Measurements from ENCODE around the gene ZNF32. TPM values are rescaled to one million over a fixed set of nuclear protein-coding genes. Genes with fewer than 3 reads are reported as not detected.

The ZNF32 gene
- total and polyA plus RNA-seq, 10 donors, result 26.3 to 68.8 (median 31.9) TPM

GRCh38 chr10:43679509-43679908 lies 30.8 kb upstream of the ZNF32 start:
- DNase-seq, result no peak
- H3K27me3 ChIP-seq (replicated peaks in 1 of 7), result peaks cover 0 to 35% (median 0%) of the 10 kb centered on the region in 7 donors
- H3K27ac ChIP-seq, result no peak overlapping the region
- H3K36me3 ChIP-seq, result no peaks in the 10 kb centered on the region
- 54 to 75% (median 66%) methylated on average over 7 of the region's 7 CpGs for WGBS, 5 donors
- intact Hi-C loops (cut with DNase I; ENCODE audit: low total_unique reads), result no loop called here
- H3K4me1 ChIP-seq, result peaks cover 0 to 21% (median 6%) of the 10 kb centered on the region in 6 donors
- TF ChIP-seq POLR2AphosphoS5 (IDR thresholded peaks at IDR 0.05) (no peak), POLR2A (IDR thresholded peaks at IDR 0.05) (no peak)
- TF ChIP-seq, protein P1, sequence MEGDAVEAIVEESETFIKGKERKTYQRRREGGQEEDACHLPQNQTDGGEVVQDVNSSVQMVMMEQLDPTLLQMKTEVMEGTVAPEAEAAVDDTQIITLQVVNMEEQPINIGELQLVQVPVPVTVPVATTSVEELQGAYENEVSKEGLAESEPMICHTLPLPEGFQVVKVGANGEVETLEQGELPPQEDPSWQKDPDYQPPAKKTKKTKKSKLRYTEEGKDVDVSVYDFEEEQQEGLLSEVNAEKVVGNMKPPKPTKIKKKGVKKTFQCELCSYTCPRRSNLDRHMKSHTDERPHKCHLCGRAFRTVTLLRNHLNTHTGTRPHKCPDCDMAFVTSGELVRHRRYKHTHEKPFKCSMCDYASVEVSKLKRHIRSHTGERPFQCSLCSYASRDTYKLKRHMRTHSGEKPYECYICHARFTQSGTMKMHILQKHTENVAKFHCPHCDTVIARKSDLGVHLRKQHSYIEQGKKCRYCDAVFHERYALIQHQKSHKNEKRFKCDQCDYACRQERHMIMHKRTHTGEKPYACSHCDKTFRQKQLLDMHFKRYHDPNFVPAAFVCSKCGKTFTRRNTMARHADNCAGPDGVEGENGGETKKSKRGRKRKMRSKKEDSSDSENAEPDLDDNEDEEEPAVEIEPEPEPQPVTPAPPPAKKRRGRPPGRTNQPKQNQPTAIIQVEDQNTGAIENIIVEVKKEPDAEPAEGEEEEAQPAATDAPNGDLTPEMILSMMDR (IDR thresholded peaks at IDR 0.05 in 8 of 11, conservative IDR thresholded peaks at IDR 0.05 in 3 of 11), result no peak
- no peaks in the 10 kb centered on the region for H3K9me3 ChIP-seq
- H3K4me3 ChIP-seq, result no peak overlapping the region

DNA sequence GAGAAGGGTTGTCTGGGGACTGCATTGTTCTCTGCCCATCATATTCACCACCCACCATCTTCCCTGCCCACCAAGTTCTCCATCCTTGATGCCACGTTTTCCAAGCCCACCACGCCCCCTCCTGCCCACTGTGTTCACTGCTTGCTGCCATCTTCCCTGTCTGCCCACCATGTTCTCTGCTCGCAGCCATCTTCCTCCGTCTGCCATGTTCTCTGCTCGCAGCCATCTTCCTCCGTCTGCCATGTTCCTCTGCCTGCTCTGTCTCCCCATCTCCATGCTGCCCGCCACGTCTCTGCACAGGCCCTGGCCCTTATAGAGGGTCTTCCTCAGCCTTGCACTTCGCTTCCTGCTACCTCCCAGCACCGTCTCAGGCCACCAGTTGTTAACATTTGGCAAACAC lies 30.0 kb upstream of the ZNF32 start:
- intact Hi-C loops (cut with DNase I; ENCODE audit: low total_unique reads), result no loop called here
- no peaks in the 10 kb centered on the region for H3K36me3 ChIP-seq
- no peak for TF ChIP-seq POLR2A (IDR thresholded peaks at IDR 0.05)
- no peak for TF ChIP-seq POLR2AphosphoS5 (IDR thresholded peaks at IDR 0.05)
- TF ChIP-seq, protein P1 (IDR thresholded peaks at IDR 0.05 in 8 of 11, conservative IDR thresholded peaks at IDR 0.05 in 3 of 11), result no peak
- no peak overlapping the region for H3K4me3 ChIP-seq
- WGBS, 5 donors, result 82 to 95% (median 88%) methylated on average over 10 of the region's 10 CpGs
- no peak for DNase-seq
- no peaks in the 10 kb centered on the region for H3K9me3 ChIP-seq
- H3K4me1 ChIP-seq, result peaks cover 0 to 21% (median 6%) of the 10 kb centered on the region in 6 donors
- H3K27ac ChIP-seq, result no peak overlapping the region
- peaks cover 0 to 34% (median 0%) of the 10 kb centered on the region in 7 donors for H3K27me3 ChIP-seq (replicated peaks in 1 of 7)

DNA sequence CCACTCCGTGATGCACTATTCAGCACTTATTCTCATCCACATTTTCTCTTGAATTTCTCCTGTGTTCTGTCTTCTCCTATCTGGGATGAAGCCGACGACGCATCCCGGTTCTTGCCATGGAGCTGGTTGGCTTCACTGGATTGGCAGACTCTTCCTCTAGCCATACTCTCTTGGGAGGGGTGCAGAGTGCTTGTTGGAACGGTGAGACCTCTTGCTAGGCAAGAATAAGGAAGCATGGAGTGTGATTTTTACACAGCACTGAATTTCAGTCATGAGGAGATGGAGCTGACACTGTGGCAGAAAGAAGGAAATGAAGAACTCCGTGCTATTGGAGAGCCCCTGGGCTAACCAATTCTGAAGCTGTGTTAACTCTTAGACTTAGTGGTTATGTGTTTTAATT lies 28.2 kb upstream of the ZNF32 start:
- peaks cover 0 to 25% (median 0%) of the 10 kb centered on the region in 7 donors for H3K27me3 ChIP-seq (replicated peaks in 1 of 7)
- DNase-seq, result no peak
- no peaks in the 10 kb centered on the region for H3K36me3 ChIP-seq
- WGBS, 5 donors, result 83 to 92% (median 86%) methylated on average over 7 of the region's 7 CpGs
- H3K27ac ChIP-seq, result no peak overlapping the region
- TF ChIP-seq, protein P1 (IDR thresholded peaks at IDR 0.05 in 8 of 11, conservative IDR thresholded peaks at IDR 0.05 in 3 of 11), result no peak
- no peak for TF ChIP-seq POLR2A (IDR thresholded peaks at IDR 0.05)
- H3K9me3 ChIP-seq, result no peaks in the 10 kb centered on the region
- H3K4me1 ChIP-seq, result peaks cover 0 to 22% (median 6%) of the 10 kb centered on the region in 6 donors
- intact Hi-C loops (cut with DNase I; ENCODE audit: low total_unique reads), result no loop called here
- no peak overlapping the region for H3K4me3 ChIP-seq

GRCh38 chr10:43676331-43676730 lies 27.6 kb upstream of the ZNF32 start:
- 45 to 71% (median 59%) methylated on average over 4 of the region's 4 CpGs for WGBS, 5 donors
- TF ChIP-seq, protein P1 (IDR thresholded peaks at IDR 0.05 in 8 of 11, conservative IDR thresholded peaks at IDR 0.05 in 3 of 11), result no peak
- TF ChIP-seq POLR2AphosphoS5 (IDR thresholded peaks at IDR 0.05) (no peak), POLR2A (IDR thresholded peaks at IDR 0.05) (no peak)
- H3K36me3 ChIP-seq, result no peaks in the 10 kb centered on the region
- intact Hi-C loops (cut with DNase I; ENCODE audit: low total_unique reads), result no loop called here
- DNase-seq, result no peak
- H3K9me3 ChIP-seq, result no peaks in the 10 kb centered on the region
- no peak overlapping the region for H3K27ac ChIP-seq
- no peak overlapping the region for H3K4me3 ChIP-seq
- H3K27me3 ChIP-seq (replicated peaks in 1 of 7), result peaks cover 0 to 23% (median 0%) of the 10 kb centered on the region in 7 donors
- H3K4me1 ChIP-seq, result peaks cover 0 to 22% (median 2%) of the 10 kb centered on the region in 6 donors

All from spleen (tissue), 11 donors.